Spleen (tissue), 11 donors: ENCODE measurements around the gene USP21. TPM values are rescaled to one million over a fixed set of nuclear protein-coding genes. Genes with fewer than 3 reads are reported as not detected.

ENCODE experiments used
- DNase-seq: peaks from one replicate; pipeline ENCODE4 v3.0.0-alpha.2; 2020
- H3K27ac ChIP-seq, 8 donors: fragments of 200-600 bp; sonication (generic) in 7 of 8; 1 replicate in 4 of 8; 2 replicates in 4 of 8; pipeline versions ENCODE4 v1.5.0 to v1.8.0; 2016 to 2021; ENCODE audit warnings: inconsistent platforms in 4 of 8, mild to moderate bottlenecking in 4 of 8, moderate library complexity in 1 of 8
- H3K27me3 ChIP-seq, 7 donors: fragments of 200-600 bp; sonication (generic) in 6 of 7; replicated peaks in 1 of 7; 1 replicate in 4 of 7; 2 replicates in 3 of 7; pipeline versions ENCODE4 v1.5.0 to v1.8.0; 2016 to 2021; ENCODE audit warnings: inconsistent platforms in 3 of 7, mild to moderate bottlenecking in 1 of 7
- H3K36me3 ChIP-seq, 6 donors: fragments of 200-600 bp; sonication (generic) in 5 of 6; 1 replicate in 4 of 6; 2 replicates in 2 of 6; pipeline versions ENCODE4 v1.5.0 to v1.8.0; 2016 to 2021; ENCODE audit warnings: inconsistent platforms in 2 of 6
- H3K4me1 ChIP-seq, 6 donors: fragments of 200-600 bp; sonication (generic) in 5 of 6; 1 replicate in 3 of 6; 2 replicates in 3 of 6; pipeline versions ENCODE4 v1.5.0 to v1.8.0; 2016 to 2021; ENCODE audit warnings: inconsistent platforms in 3 of 6
- H3K4me3 ChIP-seq, 8 donors: fragments of 200-600 bp; sonication (generic) in 7 of 8; 1 replicate in 4 of 8; 2 replicates in 4 of 8; pipeline versions ENCODE4 v1.5.0 to v1.8.0; 2016 to 2021; ENCODE audit warnings: inconsistent platforms in 4 of 8, mild to moderate bottlenecking in 4 of 8, moderate library complexity in 2 of 8
- H3K9me3 ChIP-seq, 8 donors: fragments of 200-600 bp; sonication (generic) in 7 of 8; 1 replicate in 4 of 8; 2 replicates in 4 of 8; pipeline versions ENCODE4 v1.5.0 to v1.8.0; 2016 to 2021; ENCODE audit warnings: inconsistent platforms in 4 of 8
- CTCF ChIP-seq, 11 experiments: fragments of 200-600 bp in 7 of 11; fragments of 450-650 bp in 4 of 11; sonication (generic) in 4 of 11; IDR thresholded peaks in 8 of 11; conservative IDR thresholded peaks in 3 of 11; 1 replicate in 7 of 11; 2 replicates in 4 of 11; pipeline versions ENCODE4 v1.4.0 to v1.8.0; 2016 to 2021; ENCODE audit warnings: antibody characterized with exemption in 11 of 11, inconsistent platforms in 4 of 11, mild to moderate bottlenecking in 1 of 11
- POLR2A ChIP-seq, 3 donors: fragments of 450-650 bp; IDR thresholded peaks; one replicate each; pipeline ENCODE4 v1.5.1; 2017; ENCODE audit warnings: antibody characterized with exemption in 3 of 3, mild to moderate bottlenecking in 1 of 3
- POLR2AphosphoS5 ChIP-seq, 3 donors: sonication (generic); formaldehyde crosslinking; IDR thresholded peaks; one replicate each; pipeline ENCODE4 v1.5.1; 2017; ENCODE audit warnings: antibody characterized with exemption in 3 of 3
- WGBS, 5 donors: extraction: QIAGEN DNeasy Blood & Tissue Kit in 3 of 5; methylation state at CpG; one replicate each; pipeline versions ENCODE4 v1.1.5 to v1.1.7; 2013 to 2018; 5-methylcytosine and 5-hydroxymethylcytosine counted together
- intact Hi-C: fragments of 100-400 bp; cut with DNase I; formaldehyde crosslinking; loops from one replicate; pipeline ENCODE4 v1.15.0; 2023; ENCODE audit warnings: low total_unique reads
- polyA plus RNA-seq, 3 donors: library from polyadenylated mRNA; stranded (reverse); fragments of 200-250 nt; gene quantifications; one replicate each; pipeline ENCODE4 v1.2.1, GENCODE V29; 2013
- total RNA-seq, 7 donors: library from RNA; depleted of rRNA in 3 of 7; stranded (reverse); fragments of >200 nt in 3 of 7; fragmentation: NEBNext Ultra II Directional in 4 of 7; extraction: Animal tissue kit (Norgen Biotek cat#: 25700) in 4 of 7; gene quantifications; one replicate each; pipeline versions ENCODE4 v1.1.0 to v1.2.1, GENCODE V29; 2016 to 2021
- donor health status: healthy with polysubstance abuse.
- donor health status: DM: no; HTN: no; CAD: no; lungs with moderate emphysema.
- donor health status: DM: no; HTN: no; CAD: no.
- donor health status: Bipolar disorder and iron deficiency.
- donor health status: healthy.
- donor health status: DM: no; HTN: no; CAD: no.
- donor health status: DM: yes; HTN: yes; CAD: no.

The USP21 gene
- total and polyA plus RNA-seq, 10 donors, result 17.9 to 33.0 (median 27.0) TPM

GRCh38 chr1:161162052-161162451, 2.8 kb downstream of the USP21 start:
- peaks cover 0 to 65% (median 30%) of the 10 kb centered on the region in 6 donors for H3K36me3 ChIP-seq
- intact Hi-C loops, result no loop called here

GRCh38 chr1:161162806-161163205, 3.5 kb downstream of the USP21 start:
- no peaks in the 10 kb centered on the region for H3K27me3 ChIP-seq
- H3K27ac ChIP-seq, result no peak overlapping the region
- no peaks in the 10 kb centered on the region for H3K9me3 ChIP-seq
- H3K4me3 ChIP-seq, result no peak overlapping the region
- DNase-seq, result peak; percentile 69
- H3K36me3 ChIP-seq, result peaks cover 0 to 57% (median 28%) of the 10 kb centered on the region in 6 donors
- peaks cover 30 to 80% (median 60%) of the 10 kb centered on the region in 6 donors for H3K4me1 ChIP-seq
- TF ChIP-seq POLR2AphosphoS5 (IDR thresholded peaks at IDR 0.05), result no peak
- no peak for TF ChIP-seq POLR2A (IDR thresholded peaks at IDR 0.05)
- no peak for TF ChIP-seq CTCF (IDR thresholded peaks at IDR 0.05 in 8 of 11, conservative IDR thresholded peaks at IDR 0.05 in 3 of 11)
- intact Hi-C loops, result no loop called here
- 94 to 97% (median 95%) methylated on average over 10 of the region's 10 CpGs for WGBS, 5 donors

More at GRCh38 chr1:161162052-161162451, 2.8 kb downstream of the USP21 start:
- no peak for DNase-seq
- no peaks in the 10 kb centered on the region for H3K9me3 ChIP-seq
- H3K4me1 ChIP-seq, result peaks cover 26 to 73% (median 52%) of the 10 kb centered on the region in 6 donors
- peak overlapping the region in 2 of 8 donors; percentile 2 to 25 for H3K27ac ChIP-seq
- no peak overlapping the region for H3K4me3 ChIP-seq
- TF ChIP-seq POLR2AphosphoS5 (IDR thresholded peaks at IDR 0.05), result no peak
- no peak for TF ChIP-seq POLR2A (IDR thresholded peaks at IDR 0.05)
- TF ChIP-seq CTCF (IDR thresholded peaks at IDR 0.05 in 8 of 11, conservative IDR thresholded peaks at IDR 0.05 in 3 of 11), result no peak
- H3K27me3 ChIP-seq, result no peaks in the 10 kb centered on the region
- WGBS, 5 donors, result 74 to 85% (median 80%) methylated on average over 7 of the region's 7 CpGs

GRCh38 chr1:161163793-161164192, 4.5 kb downstream of the USP21 start:
- H3K9me3 ChIP-seq, result no peaks in the 10 kb centered on the region
- peak overlapping the region in 2 of 8 donors; percentile 9 to 16 for H3K27ac ChIP-seq
- DNase-seq, result peak; percentile 73
- H3K4me1 ChIP-seq, result peaks cover 30 to 78% (median 61%) of the 10 kb centered on the region in 6 donors
- H3K36me3 ChIP-seq, result peaks cover 0 to 50% (median 25%) of the 10 kb centered on the region in 6 donors
- 91 to 98% (median 95%) methylated on average over 5 of the region's 5 CpGs for WGBS, 5 donors
- no peaks in the 10 kb centered on the region for H3K27me3 ChIP-seq
- intact Hi-C loops, result no loop called here
- no peak for TF ChIP-seq CTCF (IDR thresholded peaks at IDR 0.05 in 8 of 11, conservative IDR thresholded peaks at IDR 0.05 in 3 of 11)
- no peak for TF ChIP-seq POLR2A (IDR thresholded peaks at IDR 0.05)
- no peak for TF ChIP-seq POLR2AphosphoS5 (IDR thresholded peaks at IDR 0.05)
- H3K4me3 ChIP-seq, result no peak overlapping the region

GRCh38 chr1:161164901-161165610, 5.8 kb downstream of the USP21 start:
- TF ChIP-seq POLR2AphosphoS5 (IDR thresholded peaks at IDR 0.05) (no peak), CTCF (IDR thresholded peaks at IDR 0.05 in 8 of 11, conservative IDR thresholded peaks at IDR 0.05 in 3 of 11) (no peak), POLR2A (IDR thresholded peaks at IDR 0.05) (no peak)
- H3K36me3 ChIP-seq, result peaks cover 0 to 63% (median 32%) of the 10 kb centered on the region in 6 donors
- 68 to 75% (median 71%) methylated on average over 14 of the region's 14 CpGs for WGBS, 5 donors
- peaks cover 24 to 68% (median 53%) of the 10 kb centered on the region in 6 donors for H3K4me1 ChIP-seq
- peak overlapping the region; percentile 87 to 92 (median 88) for H3K27ac ChIP-seq
- intact Hi-C loops, result no loop called here
- no peaks in the 10 kb centered on the region for H3K27me3 ChIP-seq
- H3K9me3 ChIP-seq, result no peaks in the 10 kb centered on the region
- DNase-seq, result peak; percentile 71
- peak overlapping the region in 6 of 8 donors; percentile 64 to 95 (median 81) for H3K4me3 ChIP-seq
